KBM-7 (cell line): ENCODE measurements around the gene TLE6.
"Not testable (repeated sequence)": the region's sequence is repeated elsewhere in the genome, so short reads cannot be mapped to it uniquely, and the experiment has no call there.

Experiments used
- DNase-seq: peaks from one replicate; pipeline ENCODE4 v3.0.0-alpha.2; 2015
- in situ Hi-C: fragments of 300-500 bp; cut with MboI; formaldehyde crosslinking; loops from 2 replicates; pipeline ENCODE4 v1.14.3; 2020; ENCODE audit warnings: low sequenced_read_pairs, low pct_unique_long_range_greater_than_20kb, mixed read lengths

TLE6 gene

DNA sequence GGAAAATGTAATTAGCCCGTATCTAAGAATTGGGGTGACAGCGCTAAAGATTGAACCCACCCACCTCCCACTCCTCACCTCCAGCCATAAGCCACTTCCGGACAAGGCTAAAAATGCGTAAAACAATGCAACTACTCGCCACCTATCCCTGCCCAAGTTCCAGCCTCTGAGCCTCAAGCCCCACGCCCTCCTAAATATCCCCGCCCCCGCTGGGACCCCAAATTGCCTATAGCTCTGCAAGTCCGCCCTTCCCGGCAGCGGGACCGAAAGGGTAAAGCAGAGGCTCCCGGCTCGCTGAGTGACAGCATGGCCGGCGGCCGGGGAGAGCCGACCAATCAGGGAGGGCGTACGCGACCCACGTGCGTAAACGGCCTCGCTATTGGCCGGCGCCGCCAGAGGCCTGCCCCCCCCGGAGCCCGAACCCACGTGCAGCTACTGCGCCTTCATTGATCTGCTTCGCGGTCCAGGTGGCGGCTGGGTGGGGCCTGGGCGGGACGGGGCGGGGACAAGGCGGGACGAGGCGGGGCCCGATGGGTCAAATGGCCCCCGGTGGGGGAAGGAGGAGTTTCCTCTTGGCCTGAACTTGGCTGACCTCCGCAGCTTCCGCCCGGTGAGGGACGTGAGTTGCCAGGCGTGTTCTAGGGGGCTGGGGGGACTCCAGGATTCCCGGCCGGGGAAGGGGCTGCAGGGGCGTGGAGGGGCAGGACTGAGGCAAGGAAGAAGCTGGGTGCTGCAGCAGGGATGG, at the start of gene TLE6:
Gene TLE6, plus strand, starts transcription at position 564 of the 745 bp plus-strand sequence. CDS start 670 bp downstream, outside the sequence.
- in situ Hi-C loops: no loop called here
- DNase-seq: peak; percentile 95

DNA sequence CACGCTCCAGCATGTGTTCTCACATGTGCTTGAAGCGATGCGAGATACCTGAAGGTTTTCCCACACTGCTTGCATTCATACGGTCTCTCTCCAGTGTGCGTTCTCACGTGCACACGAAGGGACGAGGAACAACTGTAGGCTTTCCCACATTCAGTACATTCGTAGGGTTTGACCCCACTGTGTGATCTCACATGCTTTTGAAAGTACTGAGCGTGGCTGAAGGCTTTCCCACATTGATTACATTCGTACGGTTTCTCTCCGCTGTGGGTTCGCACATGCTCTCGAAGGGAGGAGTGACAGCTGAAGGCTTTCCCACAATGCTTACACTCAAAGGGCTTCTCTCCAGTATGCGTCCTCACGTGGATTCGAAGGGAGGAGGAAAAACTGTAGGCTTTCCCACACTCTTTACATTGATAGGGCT, 43.9 kb upstream of the TLE6 start:
- DNase-seq: no peak
- in situ Hi-C loops: no loop called here

GRCh38 chr19:2935863-2936262, 41.5 kb upstream of the TLE6 start:
- DNase-seq, in situ Hi-C loops: not testable (repeated sequence)

DNA sequence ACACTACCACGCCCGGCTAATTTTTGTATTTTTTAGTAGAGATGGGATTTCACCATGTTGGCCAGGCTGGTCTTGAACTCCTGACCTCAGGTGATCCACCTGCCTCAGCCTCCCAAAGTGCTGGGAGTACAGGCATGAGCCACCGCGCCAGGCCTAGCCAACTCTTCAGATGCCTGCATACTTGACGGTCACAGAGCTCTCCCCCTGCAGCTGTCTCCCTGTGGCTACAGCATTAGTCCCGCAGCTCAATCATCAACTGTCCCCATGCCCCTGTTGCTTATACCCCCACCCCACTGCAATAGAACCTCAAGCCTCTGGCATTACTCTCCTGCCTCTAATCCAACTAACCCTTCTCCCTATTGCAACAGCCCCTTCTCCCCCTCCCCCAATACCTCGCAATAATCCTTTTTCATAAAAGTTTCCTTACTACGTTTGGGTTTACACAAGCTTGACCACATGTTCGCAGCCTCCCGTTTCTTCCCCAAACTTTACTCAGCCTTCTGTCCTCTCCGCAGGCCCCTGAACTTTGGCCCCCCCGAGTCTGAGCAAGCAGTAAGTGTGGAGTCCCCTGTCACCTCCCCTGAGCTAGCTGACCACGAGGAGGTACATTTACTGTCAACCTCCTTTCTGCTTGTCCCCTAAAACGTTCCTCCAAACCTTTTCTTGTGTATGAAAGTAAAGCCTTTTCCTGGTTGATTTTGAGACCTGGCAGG, 34.3 kb upstream of the TLE6 start:
- in situ Hi-C loops: no loop called here
- DNase-seq: no peak

- in situ Hi-C loops: no loop called here
- no peak for DNase-seq
Observed at GRCh38 chr19:2944403-2944774, 33.0 kb upstream of the TLE6 start.

DNA sequence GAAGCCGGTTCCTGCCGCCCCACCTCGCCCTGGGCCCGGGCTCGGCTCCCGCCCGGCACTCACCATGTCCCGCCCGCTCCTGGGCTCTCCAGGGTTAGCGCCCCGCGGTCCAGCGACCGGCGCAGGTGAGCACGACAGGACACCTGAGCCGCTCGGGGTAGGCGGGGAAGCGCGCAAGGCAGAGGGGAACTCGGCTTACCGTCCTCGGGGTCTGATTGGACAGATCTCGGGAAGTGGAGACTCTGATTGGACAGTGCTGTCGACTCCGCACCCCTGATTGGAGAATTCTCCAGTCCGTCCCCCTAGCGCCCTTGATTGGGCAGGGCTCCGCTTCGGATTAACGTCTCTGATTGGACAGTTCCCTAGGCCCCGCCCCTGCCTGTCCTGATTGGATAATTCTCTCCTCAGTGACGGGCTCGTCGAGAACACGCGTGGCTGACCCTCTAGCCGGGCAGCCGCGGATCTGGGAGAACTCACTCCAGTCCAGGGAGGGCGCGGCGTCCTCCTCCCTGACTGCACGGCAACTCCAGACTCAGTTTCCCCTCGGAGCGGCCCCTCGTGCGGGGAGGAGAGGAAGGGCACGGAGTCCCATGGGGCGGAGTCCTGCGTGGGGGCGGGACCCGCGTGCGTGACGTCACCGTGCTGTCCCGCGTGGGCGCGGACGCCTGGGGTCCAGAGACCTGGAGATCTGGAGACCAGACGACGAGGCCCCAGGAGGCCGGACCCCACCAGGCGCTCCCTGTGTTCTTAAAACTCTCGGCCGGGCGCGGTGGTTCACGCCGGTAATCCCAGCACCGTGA, 32.4 kb upstream of the TLE6 start, which contains the start of gene ZNF77:
Gene ZNF77, minus strand, starts transcription at position 197 of the 800 bp plus-strand sequence. Its CDS starts 131 bp downstream, at position 66.
- DNase-seq: peak; percentile 98
- in situ Hi-C loops: no loop called here

- DNase-seq: no peak
- in situ Hi-C loops: no loop called here
Observed at GRCh38 chr19:2945575-2946184, 31.7 kb upstream of the TLE6 start.

- in situ Hi-C loops: no loop called here
- DNase-seq: peak; percentile 91
Observed at GRCh38 chr19:2949939-2950285, 27.5 kb upstream of the TLE6 start.

DNA sequence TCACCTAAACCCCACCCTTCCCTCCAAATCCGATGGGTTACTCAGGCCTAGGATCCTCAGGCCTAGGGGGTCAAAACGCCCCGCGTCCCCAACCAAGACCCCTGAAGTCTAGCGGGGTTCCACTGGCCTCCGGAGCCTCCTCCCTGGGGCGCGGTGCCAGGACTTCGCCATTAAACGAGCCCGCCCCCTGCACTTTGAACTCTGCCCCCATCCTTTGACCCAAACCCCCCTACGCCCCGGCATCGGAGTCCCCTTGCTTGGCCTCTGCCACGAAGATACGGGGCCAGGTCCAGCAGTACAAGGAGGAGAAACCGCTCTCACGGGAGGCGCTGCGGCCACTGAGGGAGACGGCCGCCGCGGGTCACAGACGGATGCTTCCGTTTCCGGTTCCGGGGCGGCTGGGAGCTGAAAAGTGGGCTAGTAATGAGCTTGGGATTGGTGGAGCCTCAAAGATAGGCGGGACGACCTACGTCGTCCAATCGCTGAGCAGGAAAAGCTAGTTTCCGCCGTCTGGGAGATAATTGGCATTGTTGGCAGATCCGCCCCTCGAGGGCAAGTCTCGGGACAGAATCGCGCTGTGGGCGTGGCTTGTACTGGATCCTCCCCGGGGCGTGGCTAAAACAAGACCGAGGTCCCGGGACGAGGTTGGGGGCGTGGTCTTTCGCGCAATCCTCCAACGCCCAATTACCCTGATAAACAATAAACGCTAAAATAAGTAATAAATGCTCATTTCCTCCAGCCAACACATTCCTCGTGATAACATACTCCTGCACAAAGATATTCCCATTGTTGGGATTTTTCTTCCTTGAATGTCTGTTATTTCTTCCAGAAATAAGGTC, 26.9 kb upstream of the TLE6 start:
- in situ Hi-C loops: no loop called here

GRCh38 chr19:2952953-2953481, 24.3 kb upstream of the TLE6 start:
- in situ Hi-C loops: no loop called here
- no peak for DNase-seq

More for the DNA sequence above, 26.9 kb upstream of the TLE6 start:
- peak; percentile 99 for DNase-seq

- in situ Hi-C loops: no loop called here
- DNase-seq: no peak
Observed at GRCh38 chr19:2957160-2957559, 20.2 kb upstream of the TLE6 start.

DNA sequence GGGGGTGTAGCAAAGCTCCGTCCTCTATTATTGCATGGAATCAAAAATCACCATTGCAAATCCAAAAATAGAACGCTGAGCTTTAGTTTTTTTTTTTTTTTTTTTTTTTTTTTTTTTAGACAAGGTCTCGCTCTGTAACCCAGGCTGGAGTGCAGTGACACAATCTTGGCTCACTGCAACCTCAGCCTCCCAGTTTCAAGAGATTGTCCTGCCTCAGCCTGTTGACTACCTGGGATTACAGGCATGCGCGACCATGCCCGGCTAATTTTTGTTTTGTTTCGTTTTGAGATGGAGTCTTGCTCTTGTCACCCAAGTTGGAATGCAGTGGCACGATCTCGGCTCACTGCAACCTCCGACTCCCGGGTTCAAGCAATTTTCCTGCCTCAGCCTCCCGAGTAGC, 17.2 kb upstream of the TLE6 start:
- in situ Hi-C loops: no loop called here
- no peak for DNase-seq

GRCh38 chr19:2962018-2962670, 15.2 kb upstream of the TLE6 start:
- peak; percentile 87 for DNase-seq
- in situ Hi-C loops: no loop called here

DNA sequence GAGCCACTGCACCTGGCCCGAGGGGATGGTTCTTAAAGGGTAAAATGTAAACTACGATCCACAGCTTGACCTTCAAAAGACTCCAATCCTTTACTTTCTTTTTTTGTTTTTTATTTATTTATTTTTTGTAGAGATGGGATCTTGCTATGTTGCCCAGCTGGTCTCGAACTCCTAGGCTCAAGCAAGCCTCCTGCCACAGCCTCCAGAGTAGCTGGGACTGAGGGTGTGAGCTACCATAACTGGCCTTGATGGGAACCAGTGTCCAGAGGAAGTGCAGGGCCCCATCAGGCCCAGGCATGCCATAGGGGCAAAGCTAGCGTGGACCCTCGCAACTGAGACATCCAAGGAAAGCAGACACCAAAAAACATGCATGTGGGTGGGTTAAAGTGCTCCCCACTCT, 14.2 kb upstream of the TLE6 start:
- no peak for DNase-seq
- in situ Hi-C loops: no loop called here

GRCh38 chr19:2963631-2964030, 13.7 kb upstream of the TLE6 start:
- in situ Hi-C loops: not testable (repeated sequence)

GRCh38 chr19:2964874-2965273, 12.5 kb upstream of the TLE6 start:
- in situ Hi-C loops: no loop called here
- DNase-seq: no peak

More at GRCh38 chr19:2963631-2964030, 13.7 kb upstream of the TLE6 start:
- not testable (repeated sequence) for DNase-seq

DNA sequence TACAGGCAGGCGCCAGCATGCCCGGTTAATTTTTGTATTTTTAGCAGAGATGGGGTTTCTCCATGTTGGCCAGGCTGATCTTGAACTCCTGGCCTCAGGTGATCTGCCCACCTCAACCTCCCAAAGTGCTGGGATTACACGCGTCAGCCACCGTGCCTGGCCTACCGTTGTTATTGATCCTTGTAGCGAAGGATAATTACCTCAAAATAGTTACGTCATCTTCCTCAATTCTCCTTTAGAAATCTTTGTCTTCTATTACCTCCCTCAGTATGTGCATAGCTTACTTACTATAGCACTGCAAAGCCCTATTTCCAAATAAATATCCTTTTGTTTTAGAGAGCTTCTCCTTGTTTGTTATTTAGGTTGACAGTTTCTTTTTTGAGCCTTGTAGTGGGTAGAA, 9.4 kb upstream of the TLE6 start:
- no peak for DNase-seq
- in situ Hi-C loops: no loop called here

DNA sequence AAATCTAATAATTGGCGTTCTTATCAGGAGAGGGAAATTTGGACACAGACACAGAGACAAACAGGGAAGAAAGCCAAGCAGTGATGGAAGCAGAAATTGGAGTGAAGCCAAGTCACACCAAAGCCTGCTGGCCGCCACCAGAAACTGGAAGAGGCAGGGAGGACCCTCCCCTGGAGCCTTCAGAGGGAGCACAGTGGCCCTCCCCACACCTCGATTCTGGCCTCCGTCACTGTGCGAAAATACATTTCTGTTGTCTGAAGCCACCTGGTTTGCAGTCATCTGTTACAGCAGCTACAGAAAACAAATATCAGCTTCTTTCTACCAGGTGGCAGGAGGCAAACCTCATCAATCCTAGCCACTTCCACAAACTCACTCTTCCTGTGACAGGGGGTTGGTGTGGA, 8.3 kb upstream of the TLE6 start:
- DNase-seq: peak; percentile 36
- in situ Hi-C loops: no loop called here
